ENCODE measurements around the gene ZNF480.
"Not testable (repeated sequence)": the region's sequence is repeated elsewhere in the genome, so short reads cannot be mapped to it uniquely, and the experiment has no call there.

ZNF480 gene

DNA sequence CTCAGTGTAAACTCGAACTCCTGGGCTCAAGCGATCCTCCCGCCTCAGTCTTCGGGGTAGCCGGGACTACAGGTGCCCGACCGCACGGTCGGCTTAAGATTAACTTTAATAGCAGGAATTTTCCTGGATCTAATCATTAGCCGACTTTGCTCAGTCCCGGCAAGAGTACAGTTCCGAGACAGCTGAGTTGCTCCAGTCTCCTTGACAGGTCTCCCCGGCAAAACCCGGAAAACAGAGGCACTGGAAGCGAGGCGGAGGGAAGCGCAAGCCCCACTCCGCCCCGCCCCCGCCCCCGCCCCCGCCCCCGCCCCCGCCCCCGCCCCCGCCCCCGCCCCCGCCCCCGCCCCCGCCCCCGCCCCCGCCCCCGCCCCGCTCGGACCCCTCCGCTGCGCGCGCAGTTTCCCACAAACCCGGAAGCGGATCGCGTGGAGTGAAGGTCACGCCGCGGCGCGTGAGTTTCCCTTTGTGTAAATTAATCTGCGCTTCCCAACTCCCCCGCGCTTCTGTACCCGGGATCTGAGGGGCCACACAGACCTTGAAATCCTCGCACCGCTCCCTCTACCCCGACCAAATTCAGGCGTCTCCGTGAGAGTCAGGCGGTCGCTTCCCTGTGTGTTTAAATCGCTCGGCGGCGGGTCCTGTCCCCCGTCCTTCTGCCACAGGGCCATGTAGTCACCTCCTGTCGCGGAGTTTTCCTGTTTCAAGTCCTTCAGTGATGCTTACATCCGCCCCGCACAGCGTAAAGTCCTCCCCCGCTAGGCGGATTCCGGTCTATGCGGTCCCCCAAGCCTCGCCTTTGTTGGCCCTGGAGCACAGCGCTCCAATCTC, at the start of gene ZNF480:
ZNF480 (plus strand) TSS at position 397 of the 828 bp plus-strand sequence. CDS start 3,244 bp downstream, outside the sequence.
- DNase-seq: peak; percentile 74

GRCh38 chr19:52248241-52248640, 48.7 kb upstream of the ZNF480 start:
- DNase-seq: no peak

DNA sequence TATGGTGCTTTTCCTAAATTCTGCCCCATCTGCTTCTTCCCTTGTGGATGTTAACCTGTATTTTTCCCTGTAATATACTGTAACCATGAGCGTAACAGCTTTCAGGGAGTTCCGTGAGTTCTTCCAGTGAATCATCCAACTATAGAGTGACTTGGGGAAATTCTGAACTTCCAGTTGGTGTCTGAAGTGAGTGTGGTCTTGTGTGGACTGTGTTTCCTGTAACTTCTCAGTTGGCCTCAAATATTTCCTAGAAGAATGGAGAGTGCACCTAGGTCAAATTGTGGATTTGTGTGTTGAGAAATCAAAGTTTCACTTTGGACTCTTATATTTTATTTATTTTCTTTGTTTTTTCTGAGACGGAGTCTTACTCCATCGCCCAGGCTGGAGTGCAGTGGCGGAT, 38.5 kb upstream of the ZNF480 start:
- DNase-seq: no peak

GRCh38 chr19:52265556-52265955, 31.4 kb upstream of the ZNF480 start:
- not testable (repeated sequence) for DNase-seq

GRCh38 chr19:52269338-52270261, 27.4 kb upstream of the ZNF480 start, which contains the start of gene ZNF766:
ZNF766 (plus strand) TSS chr19:52269587; CDS start chr19:52269614, 27 bp downstream.
- peak; percentile 94 for DNase-seq

GRCh38 chr19:52270266-52270885, 26.6 kb upstream of the ZNF480 start:
- DNase-seq: peak; percentile 9

GRCh38 chr19:52273301-52273700, 23.7 kb upstream of the ZNF480 start:
- DNase-seq: no peak

GRCh38 chr19:52274191-52274590, 22.8 kb upstream of the ZNF480 start:
- DNase-seq: no peak

- no peak for DNase-seq
Measured at GRCh38 chr19:52275988-52276387, 21.0 kb upstream of the ZNF480 start.

- DNase-seq: no peak
Measured at GRCh38 chr19:52277471-52277870, 19.5 kb upstream of the ZNF480 start.

GRCh38 chr19:52286256-52286655, 10.7 kb upstream of the ZNF480 start:
- DNase-seq: no peak

DNA sequence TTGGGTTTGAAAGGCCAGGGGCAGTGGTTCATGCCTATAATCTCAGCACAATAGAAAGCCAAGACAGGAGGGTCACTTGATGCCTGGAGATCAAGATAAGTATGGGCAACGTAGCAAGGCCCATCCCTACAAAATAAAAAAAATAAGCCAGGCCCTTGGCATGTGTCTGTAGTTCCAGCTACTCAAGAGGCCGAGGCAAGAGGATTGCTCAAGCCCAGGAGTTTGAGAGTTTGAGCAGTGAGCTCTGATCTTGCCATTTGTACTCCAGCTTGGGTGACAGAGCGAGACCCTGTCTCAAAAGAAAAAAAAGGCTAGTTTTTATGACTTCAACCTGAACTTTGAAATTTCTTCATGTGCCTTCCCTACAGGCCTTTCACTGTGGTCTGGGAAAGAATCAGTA, 5.2 kb upstream of the ZNF480 start:
- no peak for DNase-seq

DNA sequence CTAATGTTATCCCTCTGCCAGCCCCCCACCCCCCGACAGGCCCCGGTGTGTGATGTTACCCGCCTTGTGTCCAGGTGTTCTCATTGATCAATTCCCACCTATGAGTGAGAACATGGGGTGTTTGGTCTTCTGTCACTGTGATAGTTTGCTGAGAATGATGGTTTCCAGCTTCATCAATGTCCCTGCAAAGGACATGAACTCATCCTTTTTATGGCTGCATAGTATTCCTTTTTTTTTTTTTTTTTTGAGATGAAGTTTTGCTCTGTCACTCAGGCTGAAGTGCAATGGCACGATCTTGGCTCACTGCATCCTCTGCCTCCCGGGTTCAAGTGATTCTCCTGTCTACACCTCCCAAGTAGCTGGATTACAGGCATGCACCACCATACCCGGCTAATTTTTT, 4.0 kb upstream of the ZNF480 start:
- not testable (repeated sequence) for DNase-seq

DNA sequence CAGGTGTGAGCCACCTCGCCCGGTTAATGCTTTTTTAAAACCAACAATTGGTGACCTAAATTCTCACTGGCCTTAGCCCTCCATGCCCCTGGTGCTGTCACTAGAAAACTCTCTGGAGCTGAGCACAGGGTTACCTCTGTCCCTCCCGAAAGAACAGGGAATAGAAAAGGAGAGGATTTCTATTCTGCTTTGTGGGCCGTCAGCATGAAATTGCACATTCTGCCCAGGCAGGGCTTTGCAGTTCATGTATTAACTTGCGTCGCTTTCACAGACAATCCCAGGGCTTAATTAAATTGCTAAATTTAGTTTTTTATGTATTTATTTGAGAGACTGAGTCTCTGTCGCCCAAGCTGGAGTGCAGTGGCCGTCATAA, 583 bp upstream of the ZNF480 start:
- peak; percentile 0 for DNase-seq

DNA sequence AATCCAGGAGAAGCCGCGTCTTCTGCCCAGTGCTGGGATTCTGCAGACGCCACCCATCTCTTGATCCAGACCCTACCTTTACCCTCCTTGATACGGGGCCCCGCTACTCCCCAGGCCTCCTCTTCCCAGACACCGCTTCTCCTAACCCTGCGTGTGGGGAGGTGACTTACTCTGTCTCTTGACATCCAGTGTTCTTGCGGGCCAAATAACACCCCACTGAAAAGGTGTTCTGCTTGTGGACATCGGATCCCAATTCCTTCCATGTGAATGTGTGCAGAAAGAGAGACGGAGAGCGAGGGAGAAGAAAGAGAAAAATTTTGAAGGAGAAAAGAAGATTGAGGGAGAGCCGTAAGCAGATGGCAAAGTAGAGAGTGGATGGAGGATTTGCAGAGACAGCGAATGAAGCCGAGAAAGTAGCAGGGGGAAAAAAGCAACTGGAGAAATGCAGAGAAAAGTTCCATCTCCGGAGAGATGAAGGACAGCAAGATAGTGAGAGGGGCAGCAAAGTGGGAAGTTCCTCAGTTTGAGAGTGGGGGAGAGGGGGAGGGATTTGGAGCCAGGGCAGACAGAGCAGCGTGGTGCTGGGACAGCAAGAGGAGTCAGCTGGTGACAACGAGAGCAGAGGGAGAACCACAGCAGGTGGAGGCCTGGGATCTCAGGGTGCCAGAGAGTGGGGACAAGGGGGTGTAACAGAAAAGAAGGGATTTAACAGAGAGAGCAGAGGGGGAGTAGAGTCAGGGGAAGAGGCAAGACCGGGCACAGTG, 814 bp downstream of the ZNF480 start:
- DNase-seq: no peak

DNA sequence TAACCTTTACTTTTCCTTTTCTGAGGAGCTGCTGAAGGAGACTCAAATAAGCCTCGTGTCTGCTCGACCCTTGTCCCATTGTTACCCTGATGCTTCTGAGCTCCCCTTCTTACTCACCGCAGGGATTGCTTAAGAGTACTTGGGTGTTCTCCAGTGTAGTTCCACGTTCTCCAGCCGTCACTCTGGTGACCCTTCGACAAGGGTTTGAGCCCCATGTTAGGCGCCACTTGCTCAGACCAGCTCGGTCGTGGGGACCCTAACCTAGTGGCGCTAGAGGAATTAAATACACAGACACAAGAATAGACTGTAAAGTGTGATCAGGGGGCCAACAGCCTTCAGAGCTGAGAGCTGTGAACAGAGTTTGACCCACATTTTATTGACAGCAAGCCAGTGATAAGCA, 10.3 kb downstream of the ZNF480 start:
- no peak for DNase-seq

GRCh38 chr19:52322429-52322828, 25.5 kb downstream of the ZNF480 start:
- no peak for DNase-seq

DNA sequence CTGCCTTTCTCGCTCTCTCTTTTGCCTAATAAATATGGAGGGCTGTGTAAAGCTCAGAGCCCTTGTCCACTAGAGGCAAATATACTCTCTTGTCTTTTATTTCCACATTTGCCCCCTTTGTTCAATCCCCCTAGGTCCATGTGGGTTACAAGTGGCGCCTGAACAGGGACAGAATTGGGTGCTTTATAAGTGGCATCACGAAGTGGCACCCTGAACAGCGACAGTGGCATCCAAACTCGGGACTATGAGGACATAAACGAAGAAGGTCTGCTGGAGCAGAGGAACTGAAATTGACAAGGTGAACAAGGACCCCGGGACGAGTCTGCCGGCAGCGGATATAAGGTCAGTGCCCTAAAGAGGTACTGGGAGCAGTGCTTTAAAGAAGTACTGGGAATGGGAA, 34.8 kb downstream of the ZNF480 start:
- DNase-seq: no peak

DNA sequence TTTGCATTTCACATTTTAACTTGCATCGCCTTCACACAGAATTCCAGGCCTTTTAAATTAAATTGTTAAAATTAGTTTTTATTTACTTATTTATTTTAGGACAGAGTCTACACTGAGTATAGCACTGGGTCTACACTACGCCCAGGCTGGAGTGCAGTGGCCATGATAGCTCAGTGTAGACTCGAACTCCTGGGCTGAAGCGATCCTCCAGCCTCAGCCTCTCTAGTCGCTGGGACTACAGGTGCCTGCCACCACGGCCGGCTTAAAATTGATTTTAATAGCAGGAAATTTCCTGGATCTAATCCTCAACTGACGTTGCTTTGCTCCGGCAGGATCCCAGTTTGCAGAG, 38.8 kb downstream of the ZNF480 start:
- no peak for DNase-seq

DNA sequence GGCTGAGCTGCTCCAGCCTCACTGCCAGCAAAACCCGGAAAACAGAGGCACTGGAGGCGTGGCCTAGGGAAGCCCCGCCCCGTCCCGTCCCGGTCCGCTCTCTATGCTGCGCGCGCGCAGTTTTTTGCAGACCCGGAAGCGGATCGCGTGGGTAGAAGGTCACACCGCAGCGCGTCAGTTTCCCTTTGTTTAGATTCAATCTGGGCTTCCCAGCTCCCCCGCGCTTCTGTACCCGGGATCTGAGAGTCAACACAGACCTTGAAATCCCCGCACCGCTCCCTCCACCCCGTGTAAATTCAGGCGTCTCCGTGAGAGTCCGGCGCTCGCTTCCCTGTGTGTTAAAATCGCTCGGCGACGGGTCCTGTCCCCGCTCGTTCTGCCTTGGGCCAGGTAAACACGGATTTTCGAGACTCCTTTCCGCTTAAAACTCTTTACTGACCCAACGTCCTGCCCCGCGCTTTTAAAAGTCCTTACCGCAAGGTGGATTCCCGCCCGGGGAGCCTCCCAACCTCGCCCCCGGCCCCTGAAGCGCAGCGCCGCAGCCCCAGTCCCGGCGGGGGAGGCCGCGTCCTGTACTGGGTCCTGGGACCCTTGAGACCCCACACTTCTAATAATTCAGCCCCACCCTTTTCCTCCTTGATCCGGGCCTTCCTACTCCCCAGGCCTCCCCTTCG, 39.3 kb downstream of the ZNF480 start, which contains the start of gene ZNF610:
ZNF610 (plus strand) TSS at position 127 of the 674 bp plus-strand sequence. CDS start 12,930 bp downstream, outside the sequence.
- peak; percentile 79 for DNase-seq

GRCh38 chr19:52336791-52337381, 39.9 kb downstream of the ZNF480 start:
- DNase-seq: no peak
